K562 (cell line): Measurements from ENCODE around the gene ZNF346. TPM values are rescaled to one million over a fixed set of nuclear protein-coding genes. Genes with fewer than 3 reads are reported as not detected.
A peak's percentile ranks its signal among the peaks of the same experiment; 100 is the strongest.

Experiments used
- BACH1 ChIP-seq: fragments of 200-800 bp; sonication (Bioruptor generic); IDR thresholded peaks from 2 replicates; pipeline ENCODE4 v1.6.1; 2016; ENCODE audit warnings: missing genetic modification characterization, missing compliant biosample characterization
- BHLHE40 ChIP-seq: IDR thresholded peaks from 2 replicates; pipeline ENCODE4 v1.6.1; 2011; ENCODE audit warnings: low read length, improper control_type of control experiment
- BRCA1 ChIP-seq, 2 experiments: fragments of 450-650 bp in 1 of 2; sonication (generic) in 1 of 2; formaldehyde crosslinking in 1 of 2; IDR thresholded peaks; 2 replicates each; pipeline versions ENCODE4 v1.5.0 to v1.6.1; 2017 to 2020; ENCODE audit warnings: mild to moderate bottlenecking in 1 of 2, missing genetic modification reagents in 1 of 2
- DPF2 ChIP-seq: fragments of 450-650 bp; IDR thresholded peaks from 2 replicates; pipeline ENCODE4 v1.6.1; 2016
- ETV5 ChIP-seq: sonication (generic); formaldehyde crosslinking; IDR thresholded peaks from 2 replicates; pipeline ENCODE4 v1.4.0; 2020; ENCODE audit warnings: low read depth, mild to moderate bottlenecking, missing genetic modification reagents
- FOXA1 ChIP-seq: fragments of 450-650 bp; IDR thresholded peaks from 2 replicates; pipeline ENCODE4 v1.6.1; 2016; ENCODE audit warnings: mild to moderate bottlenecking, borderline replicate concordance
- GABPA ChIP-seq: fragments of 200-800 bp; sonication (Bioruptor generic); conservative IDR thresholded peaks from 2 replicates; pipeline ENCODE4 v1.6.1; 2016; ENCODE audit warnings: low read depth, missing genetic modification characterization, missing compliant biosample characterization
- KDM1A ChIP-seq, 2 experiments: fragments of 450-650 bp; IDR thresholded peaks; 2 replicates each; pipeline ENCODE4 v1.6.1; 2016; ENCODE audit warnings: mild to moderate bottlenecking in 2 of 2
- KLF13 ChIP-seq: fragments of 450-650 bp; IDR thresholded peaks from 2 replicates; pipeline ENCODE4 v1.6.1; 2016; ENCODE audit warnings: missing genetic modification characterization, low read depth, mild to moderate bottlenecking, missing compliant biosample characterization, moderate library complexity, borderline replicate concordance
- KLF6 ChIP-seq: fragments of 250-450 bp; sonication (Bioruptor Pico); IDR thresholded peaks from 2 replicates; pipeline ENCODE4 v1.4.0; 2020; ENCODE audit warnings: mild to moderate bottlenecking, moderate library complexity, borderline replicate concordance
- MEIS2 ChIP-seq: fragments of 450-650 bp; IDR thresholded peaks from 2 replicates; pipeline ENCODE4 v1.6.1; 2014; ENCODE audit warnings: mild to moderate bottlenecking; ENCODE audit not compliant: partially characterized antibody
- MTF1 ChIP-seq: fragments of 250-450 bp; sonication (Bioruptor Pico); IDR thresholded peaks from 2 replicates; pipeline ENCODE4 v1.9.0; 2021; ENCODE audit warnings: moderate library complexity, mild to moderate bottlenecking, inconsistent platforms, borderline replicate concordance
- POLR2A ChIP-seq: fragments of 450-650 bp; conservative IDR thresholded peaks from 2 replicates; pipeline ENCODE4 v1.6.1; 2016
- POLR2H ChIP-seq: IDR thresholded peaks from 2 replicates; pipeline ENCODE4 v1.6.1; 2016; ENCODE audit warnings: missing genetic modification characterization, low read depth, mild to moderate bottlenecking, control low read depth, missing compliant biosample characterization, moderate library complexity
- PRPF4 ChIP-seq: fragments of 200-400 bp; formaldehyde crosslinking; IDR thresholded peaks from one replicate; pipeline ENCODE4 v1.6.1; 2017; ENCODE audit warnings: low read length, low read depth, mild to moderate bottlenecking; ENCODE audit not compliant: insufficient read depth, poor library complexity, severe bottlenecking
- SP1 ChIP-seq: sonication (generic); formaldehyde crosslinking; IDR thresholded peaks from 2 replicates; pipeline ENCODE4 v1.8.1; 2022; ENCODE audit warnings: mild to moderate bottlenecking, missing genetic modification reagents
- STAG1 ChIP-seq: sonication (generic); formaldehyde crosslinking; IDR thresholded peaks from 2 replicates; pipeline ENCODE4 v1.5.0; 2020; ENCODE audit warnings: missing genetic modification reagents, borderline replicate concordance
- STAT5A ChIP-seq: IDR thresholded peaks from 2 replicates; pipeline ENCODE4 v1.6.1; 2012; ENCODE audit warnings: low read length, inconsistent platforms, borderline replicate concordance
- TRIM25 ChIP-seq: fragments of 450-650 bp; IDR thresholded peaks from 2 replicates; pipeline ENCODE4 v1.7.0; 2016; ENCODE audit warnings: borderline replicate concordance
- ZBED1 ChIP-seq: IDR thresholded peaks from 2 replicates; pipeline ENCODE4 v1.6.1; 2014
- ZNF124 ChIP-seq: sonication (generic); formaldehyde crosslinking; IDR thresholded peaks from 2 replicates; pipeline ENCODE4 v1.8.1; 2022; ENCODE audit warnings: missing genetic modification reagents
- ZNF354B ChIP-seq: fragments of 250-450 bp; sonication (Bioruptor Pico); IDR thresholded peaks from 2 replicates; pipeline ENCODE4 v1.4.0; 2020
- ZNF695 ChIP-seq: fragments of 450-650 bp; formaldehyde crosslinking; IDR thresholded peaks from 2 replicates; pipeline ENCODE4 v1.4.0; 2020; ENCODE audit warnings: mild to moderate bottlenecking, moderate library complexity
- ZNF707 ChIP-seq: fragments of 250-450 bp; sonication (Bioruptor Pico); conservative IDR thresholded peaks from 2 replicates; pipeline ENCODE4 v1.8.0; 2022; ENCODE audit warnings: inconsistent platforms, mild to moderate bottlenecking, moderate library complexity
- polyA plus RNA-seq, 8 experiments: library from polyadenylated mRNA; depleted of rRNA in 4 of 8; stranded (reverse) in 5 of 8; unstranded in 3 of 8; fragments of >200 nt; fragmentation: Nextera tagmentation in 2 of 8; fragmentation: Illumina TruSeq in 1 of 8; extraction: Ambion mirVana in 2 of 8; extraction: Trizol in 1 of 8; gene quantifications; 2 replicates each; pipeline versions ENCODE4 v1.2.1 to v1.2.3, GENCODE V29; 2011 to 2014; ENCODE audit warnings: inconsistent platforms in 1 of 8, missing spikeins in 1 of 8
- total RNA-seq, 7 experiments: library from RNA; depleted of rRNA in 6 of 7; stranded (reverse); fragments of >200 nt in 6 of 7; fragmentation: Illumina TruSeq in 2 of 7; extraction: Trizol in 2 of 7; gene quantifications; 2 replicates each; pipeline versions ENCODE4 v1.2.1 to v1.2.3, GENCODE V29; 2011 to 2021; ENCODE audit warnings: low replicate concordance in 1 of 7
- TF ChIP-seq, protein P1 (sequence below): fragments of 450-650 bp; formaldehyde crosslinking; conservative IDR thresholded peaks from 2 replicates; pipeline ENCODE4 v1.4.0; 2022; ENCODE audit warnings: mild to moderate bottlenecking, missing genetic modification characterization
- TF ChIP-seq, protein P2 (sequence below): fragments of 250-450 bp; sonication (Bioruptor Pico); IDR thresholded peaks from 2 replicates; pipeline ENCODE4 v1.4.0; 2020

ZNF346 gene
- total and polyA plus RNA-seq, 9 of the 15 experiments (the other 6 are each of a cell fraction or from before 2014, with no cell fraction given): 5.0 to 25.1 (median 20.1) TPM

- TF ChIP-seq STAG1 (CRISPR knock-in tag) (no peak), KLF13 (no peak), ZNF695 (CRISPR knock-in tag) (no peak), ETV5 (CRISPR knock-in tag) (peak; percentile 79; the same call in 1 of the 2 replicates), BACH1 (tag) (no peak), FOXA1 (no peak), POLR2H (tag) (0 out of 2 replicates have a peak, but pooled peaks have one; percentile 56), DPF2 (0 out of 2 replicates have a peak, but pooled peaks have one; percentile 56), POLR2A (peak; percentile 81), PRPF4 (peak; percentile 62), MEIS2 (peak; percentile 74), GABPA (tag) (peak; percentile 45; the same call in 1 of the 2 replicates), MTF1 (CRISPR knock-in tag) (no peak), KLF6 (0 out of 2 replicates have a peak, but pooled peaks have one; percentile 22), ZNF354B (no peak), KDM1A (IDR thresholded peaks at IDR 0.05) (peak in 1 of 2 experiments; percentile 94; a peak in 3 of 4 replicates), ZNF124 (CRISPR knock-in tag) (no peak; the same call in 1 of the 2 replicates), SP1 (CRISPR knock-in tag) (peak; percentile 91), ZNF707 (CRISPR knock-in tag) (no peak), BRCA1 (IDR thresholded peaks at IDR 0.05) (no peak), BRCA1 (CRISPR knock-in tag; IDR thresholded peaks at IDR 0.05) (0 out of 2 replicates have a peak, but pooled peaks have one; percentile 35), TRIM25 (peak; percentile 95; the same call in 1 of the 2 replicates), BHLHE40 (peak; percentile 97), STAT5A (no peak), ZBED1 (peak; percentile 58; the same call in 1 of the 2 replicates)
- TF ChIP-seq, protein P1, sequence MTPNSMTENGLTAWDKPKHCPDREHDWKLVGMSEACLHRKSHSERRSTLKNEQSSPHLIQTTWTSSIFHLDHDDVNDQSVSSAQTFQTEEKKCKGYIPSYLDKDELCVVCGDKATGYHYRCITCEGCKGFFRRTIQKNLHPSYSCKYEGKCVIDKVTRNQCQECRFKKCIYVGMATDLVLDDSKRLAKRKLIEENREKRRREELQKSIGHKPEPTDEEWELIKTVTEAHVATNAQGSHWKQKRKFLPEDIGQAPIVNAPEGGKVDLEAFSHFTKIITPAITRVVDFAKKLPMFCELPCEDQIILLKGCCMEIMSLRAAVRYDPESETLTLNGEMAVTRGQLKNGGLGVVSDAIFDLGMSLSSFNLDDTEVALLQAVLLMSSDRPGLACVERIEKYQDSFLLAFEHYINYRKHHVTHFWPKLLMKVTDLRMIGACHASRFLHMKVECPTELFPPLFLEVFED (CRISPR knock-in tag): no peak
- TF ChIP-seq, protein P2, sequence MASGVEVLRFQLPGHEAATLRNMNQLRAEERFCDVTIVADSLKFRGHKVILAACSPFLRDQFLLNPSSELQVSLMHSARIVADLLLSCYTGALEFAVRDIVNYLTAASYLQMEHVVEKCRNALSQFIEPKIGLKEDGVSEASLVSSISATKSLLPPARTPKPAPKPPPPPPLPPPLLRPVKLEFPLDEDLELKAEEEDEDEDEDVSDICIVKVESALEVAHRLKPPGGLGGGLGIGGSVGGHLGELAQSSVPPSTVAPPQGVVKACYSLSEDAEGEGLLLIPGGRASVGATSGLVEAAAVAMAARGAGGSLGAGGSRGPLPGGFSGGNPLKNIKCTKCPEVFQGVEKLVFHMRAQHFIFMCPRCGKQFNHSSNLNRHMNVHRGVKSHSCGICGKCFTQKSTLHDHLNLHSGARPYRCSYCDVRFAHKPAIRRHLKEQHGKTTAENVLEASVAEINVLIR (CRISPR knock-in tag): no peak
Observed at GRCh38 chr5:177006265-177006972, 16.1 kb upstream of the ZNF346 start, which contains the start of gene UIMC1 (continued).
